BJ (cell line): Measurements from ENCODE around the gene TM2D3. TPM values are rescaled to one million over a fixed set of nuclear protein-coding genes. Genes with fewer than 3 reads are reported as not detected.

Experiments used
- CTCF ChIA-PET: fragments of 350-600 bp; formaldehyde crosslinking; extraction: SDS; loops from one replicate; lab custom pipeline; 2021; ENCODE audit warnings: antibody characterized with exemption, inconsistent platforms; lab: Yijun Ruan, JAX
- POLR2A ChIA-PET: fragments of 300-600 bp; sonication (Branson Sonifier 250); formaldehyde crosslinking; extraction: SDS; loops from one replicate; lab custom pipeline; 2021; ENCODE audit warnings: antibody characterized with exemption; lab: Charles Lee
- DNase-seq: peaks from one replicate; pipeline ENCODE4 v3.0.0-alpha.2; 2011; ENCODE audit warnings: low read depth
- H3K27me3 ChIP-seq: 2 replicates; pipeline ENCODE4 v1.6.0; 2011; ENCODE audit warnings: low read length; ENCODE audit not compliant: control insufficient read depth, insufficient read depth
- H3K36me3 ChIP-seq: 2 replicates; pipeline ENCODE4 v1.5.1; 2011; ENCODE audit warnings: low read length; ENCODE audit not compliant: control insufficient read depth, insufficient read depth
- H3K4me3 ChIP-seq: 2 replicates; pipeline ENCODE4 v1.5.1; 2011; ENCODE audit warnings: low read depth, mild to moderate bottlenecking, control low read depth, low read length
- polyA plus RNA-seq: library from polyadenylated mRNA; depleted of rRNA; stranded (reverse); fragments of >200 nt; gene quantifications from 2 replicates; pipeline ENCODE4 v1.2.3, GENCODE V29; 2011
- TF ChIP-seq, protein P1 (sequence below): IDR thresholded peaks from 2 replicates; pipeline ENCODE4 v1.5.1; 2011; ENCODE audit warnings: low read depth, mild to moderate bottlenecking, control low read depth, inconsistent platforms, low read length, moderate library complexity; ENCODE audit not compliant: insufficient read depth

TM2D3 gene
- polyA plus RNA-seq, 1 experiment: 34.7 TPM

DNA sequence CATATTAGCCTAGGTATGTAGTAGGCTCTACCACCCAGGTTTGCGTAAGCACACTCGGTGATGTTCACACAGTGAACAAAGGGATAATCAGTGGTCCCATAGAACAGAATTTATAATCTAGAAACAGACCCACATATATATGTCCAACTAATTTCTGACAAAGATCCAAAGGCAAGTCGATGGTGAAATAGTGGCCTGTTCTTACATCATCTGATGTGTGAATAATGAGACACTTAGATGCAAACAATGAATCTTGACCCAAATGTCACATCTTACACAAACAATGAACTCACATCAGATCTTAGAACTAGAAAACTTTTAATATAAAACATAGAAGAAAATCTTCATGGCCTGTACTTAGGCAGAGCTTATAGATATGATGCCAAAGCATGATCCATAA lies 17.6 kb upstream of the TM2D3 start:
- no peaks in the 10 kb centered on the region for H3K27me3 ChIP-seq
- H3K36me3 ChIP-seq: peaks cover 13% of the 10 kb centered on the region
- no peak overlapping the region for H3K4me3 ChIP-seq
- CTCF ChIA-PET: no interaction called here
- TF ChIP-seq, protein P1, sequence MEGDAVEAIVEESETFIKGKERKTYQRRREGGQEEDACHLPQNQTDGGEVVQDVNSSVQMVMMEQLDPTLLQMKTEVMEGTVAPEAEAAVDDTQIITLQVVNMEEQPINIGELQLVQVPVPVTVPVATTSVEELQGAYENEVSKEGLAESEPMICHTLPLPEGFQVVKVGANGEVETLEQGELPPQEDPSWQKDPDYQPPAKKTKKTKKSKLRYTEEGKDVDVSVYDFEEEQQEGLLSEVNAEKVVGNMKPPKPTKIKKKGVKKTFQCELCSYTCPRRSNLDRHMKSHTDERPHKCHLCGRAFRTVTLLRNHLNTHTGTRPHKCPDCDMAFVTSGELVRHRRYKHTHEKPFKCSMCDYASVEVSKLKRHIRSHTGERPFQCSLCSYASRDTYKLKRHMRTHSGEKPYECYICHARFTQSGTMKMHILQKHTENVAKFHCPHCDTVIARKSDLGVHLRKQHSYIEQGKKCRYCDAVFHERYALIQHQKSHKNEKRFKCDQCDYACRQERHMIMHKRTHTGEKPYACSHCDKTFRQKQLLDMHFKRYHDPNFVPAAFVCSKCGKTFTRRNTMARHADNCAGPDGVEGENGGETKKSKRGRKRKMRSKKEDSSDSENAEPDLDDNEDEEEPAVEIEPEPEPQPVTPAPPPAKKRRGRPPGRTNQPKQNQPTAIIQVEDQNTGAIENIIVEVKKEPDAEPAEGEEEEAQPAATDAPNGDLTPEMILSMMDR: no peak
- no peak for DNase-seq
- POLR2A ChIA-PET: no interaction called here

- POLR2A ChIA-PET: no interaction called here
- CTCF ChIA-PET: interaction anchor here (0.7 to 0.9 kb wide), 3 partner anchors 8 to 16 kb away, joined by 3 to 4 read pairs (median 3); no protein-coding TSS in a partner anchor
- H3K36me3 ChIP-seq: peaks cover 9% of the 10 kb centered on the region
Observed at GRCh38 chr15:101667881-101668280, 15.7 kb upstream of the TM2D3 start.

DNA sequence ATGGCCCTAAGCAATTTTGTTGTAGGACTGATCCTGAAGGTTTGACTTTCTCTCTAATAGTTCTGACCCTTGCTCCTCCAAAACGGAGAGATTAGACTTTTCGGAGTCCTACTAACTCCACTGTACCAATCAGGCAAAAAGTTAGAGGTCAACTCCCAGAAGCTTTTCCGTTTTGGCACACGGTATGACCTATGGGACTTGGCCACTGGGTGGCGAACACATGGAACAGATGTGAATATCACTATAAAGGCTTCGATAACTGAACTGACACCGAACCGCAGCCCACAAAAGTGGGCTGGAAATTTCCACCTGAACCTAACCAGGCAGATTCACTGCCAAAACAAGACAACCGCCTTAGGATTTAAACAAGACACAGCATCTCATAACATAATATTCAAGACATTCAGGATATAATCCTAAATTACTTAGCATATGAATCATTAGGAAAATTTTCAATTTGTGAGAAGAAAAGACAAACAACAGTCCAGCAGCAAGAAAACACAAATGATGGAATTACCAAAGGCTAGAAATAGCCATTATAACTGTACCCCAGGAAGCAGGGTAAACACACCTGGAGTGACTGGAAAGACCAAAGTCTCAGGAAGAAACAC lies 12.2 kb upstream of the TM2D3 start:
- no peak for DNase-seq
- TF ChIP-seq, protein P1: peak; percentile 45
- CTCF ChIA-PET: no interaction called here
- H3K36me3 ChIP-seq: no peaks in the 10 kb centered on the region
- POLR2A ChIA-PET: no interaction called here
- no peaks in the 10 kb centered on the region for H3K27me3 ChIP-seq
- no peak overlapping the region for H3K4me3 ChIP-seq

More at GRCh38 chr15:101667881-101668280, 15.7 kb upstream of the TM2D3 start:
- no peak overlapping the region for H3K4me3 ChIP-seq
- TF ChIP-seq, protein P1: no peak
- no peaks in the 10 kb centered on the region for H3K27me3 ChIP-seq
- DNase-seq: no peak

GRCh38 chr15:101662203-101662602 lies 10.0 kb upstream of the TM2D3 start:
- ChIA-PET CTCF (no interaction called here), POLR2A (no interaction called here)
- no peak for DNase-seq
- 0 out of 2 replicates have a peak, but pooled peaks cover 2% of the 10 kb centered on the region for H3K36me3 ChIP-seq
- TF ChIP-seq, protein P1: no peak
- no peak overlapping the region for H3K4me3 ChIP-seq
- no peaks in the 10 kb centered on the region for H3K27me3 ChIP-seq

GRCh38 chr15:101660005-101660404 lies 7.8 kb upstream of the TM2D3 start:
- CTCF ChIA-PET: interaction anchor here (1.0 kb wide), 1 partner anchor 8 kb away, joined by 3 read pairs; no protein-coding TSS in a partner anchor
- TF ChIP-seq, protein P1: no peak

More at GRCh38 chr15:101660005-101660404, 7.8 kb upstream of the TM2D3 start:
- no peaks in the 10 kb centered on the region for H3K27me3 ChIP-seq
- no peak overlapping the region for H3K4me3 ChIP-seq
- peaks cover 2% of the 10 kb centered on the region; the same call in 1 of the 2 replicates for H3K36me3 ChIP-seq
- no peak for DNase-seq
- POLR2A ChIA-PET: no interaction called here
